ENCODE results near the gene EEF2KMT. TPM values are rescaled to one million over a fixed set of nuclear protein-coding genes. Genes with fewer than 3 reads are reported as not detected.
A peak's percentile ranks its signal among the peaks of the same experiment; 100 is the strongest.

EEF2KMT gene
- total and polyA plus RNA-seq, 2 of the 13 experiments (the other 11 are each of a cell fraction or from before 2014, with no cell fraction given): 10.7 to 26.9 TPM

- TF ChIP-seq ZNF687 (CRISPR knock-in tag; IDR thresholded peaks at IDR 0.05) (peak; percentile 99), ZNF326 (CRISPR knock-in tag; IDR thresholded peaks at IDR 0.05; ENCODE audit: borderline replicate concordance) (no peak), MAFG (CRISPR knock-in tag; IDR thresholded peaks at IDR 0.05) (0 out of 2 replicates have a peak, but pooled peaks have one; percentile 37), HDAC1 (CRISPR knock-in tag; IDR thresholded peaks at IDR 0.05) (peak; percentile 99), GTF3A (CRISPR knock-in tag; conservative IDR thresholded peaks at IDR 0.05) (no peak), HOXA3 (CRISPR knock-in tag; IDR thresholded peaks at IDR 0.05) (peak; percentile 97), MNT (IDR thresholded peaks at IDR 0.05) (peak; percentile 53), ATRX (CRISPR knock-in tag; IDR thresholded peaks at IDR 0.05; ENCODE audit: borderline replicate concordance) (no peak), ZC3H4 (CRISPR knock-in tag; IDR thresholded peaks at IDR 0.05; ENCODE audit: borderline replicate concordance) (peak; percentile 27; the same call in 1 of the 2 replicates), ERF (CRISPR knock-in tag; IDR thresholded peaks at IDR 0.05) (peak; percentile 98), HIVEP1 (CRISPR knock-in tag; IDR thresholded peaks at IDR 0.05) (peak; percentile 91), ATF7 (IDR thresholded peaks at IDR 0.05) (no peak), ATF7 (CRISPR knock-in tag; IDR thresholded peaks at IDR 0.05) (no peak), ZNF619 (CRISPR knock-in tag; IDR thresholded peaks at IDR 0.05) (peak; percentile 98), ZNF788 (CRISPR knock-in tag; IDR thresholded peaks at IDR 0.05; ENCODE audit: borderline replicate concordance) (peak; percentile 93; the same call in 1 of the 2 replicates), ARID4A (CRISPR knock-in tag; IDR thresholded peaks at IDR 0.05; ENCODE audit: borderline replicate concordance) (peak; percentile 99), ZNF275 (CRISPR knock-in tag; IDR thresholded peaks at IDR 0.05; ENCODE audit: borderline replicate concordance) (peak; percentile 93; the same call in 1 of the 2 replicates), NCOR1 (IDR thresholded peaks at IDR 0.05; ENCODE audit: borderline replicate concordance, low read length) (no peak), KDM2A (CRISPR knock-in tag; IDR thresholded peaks at IDR 0.05; ENCODE audit: borderline replicate concordance, low read depth) (peak; percentile 98)
Measured at GRCh38 chr16:5071681-5072333, 25.8 kb downstream of the EEF2KMT start, which contains the start of gene ALG1 (continued).
